NCI-H146 treated with DMSO at 0.1 percent for 48 hours (cell line): ENCODE results near the gene BMAL1.
A peak's percentile ranks its signal among the peaks of the same experiment; 100 is the strongest.

Source experiments
- DNase-seq: peaks from one replicate; lab custom pipeline; 2025; ENCODE audit not compliant: unreplicated experiment; lab: John Stamatoyannopoulos, UW

Gene BMAL1

GRCh38 chr11:13260963-13261588 is 16.5 kb upstream of the BMAL1 start:
- no peak for DNase-seq

GRCh38 chr11:13261591-13262061 is 16.0 kb upstream of the BMAL1 start:
- no peak for DNase-seq

- no peak for DNase-seq
These were observed 15.5 kb upstream of the BMAL1 start for GRCh38 chr11:13262096-13262495.

GRCh38 chr11:13268791-13269190 is 8.8 kb upstream of the BMAL1 start:
- no peak for DNase-seq

- DNase-seq: no peak
These were observed 7.8 kb upstream of the BMAL1 start for GRCh38 chr11:13269775-13270174.

GRCh38 chr11:13271060-13271693 is 6.4 kb upstream of the BMAL1 start:
- DNase-seq: no peak

- no peak for DNase-seq
These were observed 1.1 kb upstream of the BMAL1 start for GRCh38 chr11:13276454-13276831.

GRCh38 chr11:13276832-13277767 is 490 bp upstream of the BMAL1 start:
- peak; percentile 89 for DNase-seq

GRCh38 chr11:13278609-13279486 is 1.3 kb downstream of the BMAL1 start:
- DNase-seq: no peak

- no peak for DNase-seq
These were observed 1.9 kb downstream of the BMAL1 start for GRCh38 chr11:13279487-13279834.

- DNase-seq: no peak
These were observed 2.6 kb downstream of the BMAL1 start for GRCh38 chr11:13280092-13280722.

GRCh38 chr11:13280777-13281176 is 3.2 kb downstream of the BMAL1 start:
- no peak for DNase-seq

- DNase-seq: no peak
These were observed 6.0 kb downstream of the BMAL1 start for GRCh38 chr11:13283636-13284035.

- DNase-seq: no peak
These were observed 7.4 kb downstream of the BMAL1 start for GRCh38 chr11:13284776-13285588.

- no peak for DNase-seq
These were observed 8.8 kb downstream of the BMAL1 start for GRCh38 chr11:13286279-13286821.

GRCh38 chr11:13287036-13287435 is 9.4 kb downstream of the BMAL1 start:
- DNase-seq: no peak

GRCh38 chr11:13287681-13288080 is 10.1 kb downstream of the BMAL1 start:
- DNase-seq: no peak

GRCh38 chr11:13288375-13289029 is 10.9 kb downstream of the BMAL1 start:
- DNase-seq: no peak

GRCh38 chr11:13289081-13289480 is 11.5 kb downstream of the BMAL1 start:
- no peak for DNase-seq
